Mucosa of stomach (tissue), 1 donor: ENCODE data around the gene TMEM126B.
A peak's percentile ranks its signal among the peaks of the same experiment; 100 is the strongest.
"Not testable (repeated sequence)": the region's sequence is repeated elsewhere in the genome, so short reads cannot be mapped to it uniquely, and the experiment has no call there.

Experiments
- H3K27me3 ChIP-seq: one replicate; pipeline ENCODE4 v1.7.0; 2013; ENCODE audit warnings: mild to moderate bottlenecking, low read length; ENCODE audit not compliant: control insufficient read depth, insufficient read depth
- H3K36me3 ChIP-seq: one replicate; pipeline ENCODE4 v1.7.0; 2013; ENCODE audit warnings: low read length; ENCODE audit not compliant: control insufficient read depth, insufficient read depth
- H3K4me1 ChIP-seq: one replicate; pipeline ENCODE4 v1.7.0; 2013; ENCODE audit warnings: mild to moderate bottlenecking, low read length; ENCODE audit not compliant: control insufficient read depth, insufficient read depth
- H3K4me3 ChIP-seq: one replicate; pipeline ENCODE4 v1.7.0; 2013; ENCODE audit warnings: low read length
- H3K9ac ChIP-seq: one replicate; pipeline ENCODE4 v1.7.0; 2013; ENCODE audit warnings: mild to moderate bottlenecking, low read length, moderate library complexity
- H3K9me3 ChIP-seq: one replicate; pipeline ENCODE4 v1.7.0; 2013; ENCODE audit warnings: mild to moderate bottlenecking, low read length, moderate library complexity; ENCODE audit not compliant: control insufficient read depth
- donor health status: Pancreatic carcinoma.

Gene TMEM126B

DNA sequence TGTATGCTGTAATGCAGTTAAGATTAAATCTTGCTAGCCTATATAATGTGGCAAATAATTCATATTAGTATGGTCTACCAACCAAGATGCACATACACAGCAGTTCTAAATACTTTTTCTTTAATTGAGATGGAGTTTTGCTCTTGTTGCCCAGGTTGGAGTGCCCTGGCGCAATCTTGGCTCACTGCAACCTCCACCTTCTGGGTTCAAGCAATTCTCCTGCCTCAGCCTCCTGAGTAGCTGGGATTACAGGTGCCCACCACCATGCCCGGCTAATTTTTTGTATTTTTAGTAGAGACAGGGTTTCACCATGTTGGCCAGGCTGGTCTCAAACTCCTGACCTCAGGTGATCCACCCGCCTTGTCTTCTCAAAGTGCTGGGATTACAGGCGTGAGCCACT, 25.9 kb downstream of the TMEM126B start:
- H3K27me3 ChIP-seq, H3K9ac ChIP-seq, H3K4me1 ChIP-seq, H3K4me3 ChIP-seq, H3K9me3 ChIP-seq, H3K36me3 ChIP-seq: not testable (repeated sequence)

DNA sequence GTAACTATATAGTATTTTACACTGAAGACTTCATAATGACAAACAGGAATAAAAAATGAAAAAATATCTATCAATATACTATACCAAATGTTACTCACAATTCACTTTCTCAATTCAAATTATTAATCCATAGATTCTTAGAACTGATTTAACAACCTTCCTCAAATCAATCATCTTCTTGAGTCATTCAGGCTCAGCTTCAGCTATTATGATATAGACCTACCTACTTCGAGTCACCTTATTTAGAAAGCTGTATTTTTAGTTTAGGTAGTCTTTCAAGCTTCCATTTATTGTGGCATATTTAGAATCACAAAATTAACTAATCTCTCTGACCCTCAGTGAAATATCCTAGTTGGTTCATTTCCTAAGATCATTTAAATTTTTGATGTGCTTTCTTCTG, 28.4 kb downstream of the TMEM126B start:
- Histone ChIP-seq H3K36me3 (no peaks in the 10 kb centered on the region), H3K4me1 (peaks cover 4% of the 10 kb centered on the region), H3K9me3 (no peaks in the 10 kb centered on the region), H3K9ac (no peak overlapping the region), H3K27me3 (no peaks in the 10 kb centered on the region), H3K4me3 (no peak overlapping the region)

DNA sequence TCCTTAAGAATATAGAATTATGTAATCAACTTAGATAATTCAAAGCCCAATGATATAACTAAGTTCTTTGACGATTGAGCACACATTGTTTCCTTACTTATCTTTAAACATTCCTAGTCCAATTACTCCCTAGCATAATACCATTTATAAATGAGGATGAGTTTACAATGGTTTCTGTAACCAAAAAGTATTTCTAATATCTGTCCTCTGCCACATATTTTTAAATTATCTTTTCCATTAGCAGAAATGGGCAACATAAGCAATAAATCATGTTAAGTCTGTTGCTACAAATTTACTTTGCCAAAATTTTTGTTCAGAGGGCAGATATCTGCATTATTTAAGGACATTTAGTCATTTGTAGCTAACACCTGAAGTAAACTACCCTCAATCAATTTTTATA, 29.8 kb downstream of the TMEM126B start:
- Histone ChIP-seq H3K36me3 (no peaks in the 10 kb centered on the region), H3K9me3 (no peaks in the 10 kb centered on the region), H3K4me3 (no peak overlapping the region), H3K4me1 (peaks cover 4% of the 10 kb centered on the region), H3K9ac (no peak overlapping the region), H3K27me3 (no peaks in the 10 kb centered on the region)

DNA sequence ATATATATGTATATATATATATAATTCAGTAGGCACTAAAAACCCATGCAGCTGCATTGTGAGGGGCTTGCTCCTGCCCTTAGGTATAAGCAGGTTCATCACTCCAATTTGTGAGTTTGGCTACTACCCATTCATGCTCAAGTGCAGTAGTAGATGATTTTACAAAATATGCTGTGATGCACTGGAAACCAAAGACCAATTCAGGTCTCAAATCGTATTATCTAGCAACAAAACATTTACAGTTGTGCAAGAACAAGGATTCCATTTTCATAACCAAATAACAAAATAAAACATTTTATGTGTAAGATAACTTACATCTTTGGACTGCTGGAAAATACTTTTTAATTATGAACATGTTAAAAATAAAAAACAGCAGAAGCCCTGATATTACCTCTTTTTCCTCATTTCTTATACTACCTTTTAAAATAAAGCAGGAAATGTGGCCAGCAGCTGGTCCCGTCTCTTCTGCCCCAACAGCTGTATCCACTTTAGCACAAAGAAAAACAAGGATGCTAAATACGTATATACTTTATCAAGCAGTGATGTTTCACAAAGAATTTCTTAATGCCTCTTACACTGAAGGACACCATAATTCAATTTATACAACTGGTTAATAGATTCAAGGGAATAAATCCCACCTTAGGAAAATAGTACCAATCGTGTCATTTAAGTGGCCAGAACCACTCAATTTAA, 33.7 kb downstream of the TMEM126B start:
- H3K9me3 ChIP-seq: no peaks in the 10 kb centered on the region
- H3K4me3 ChIP-seq: no peak overlapping the region
- H3K9ac ChIP-seq: no peak overlapping the region
- H3K36me3 ChIP-seq: no peaks in the 10 kb centered on the region
- no peaks in the 10 kb centered on the region for H3K27me3 ChIP-seq
- H3K4me1 ChIP-seq: peaks cover 4% of the 10 kb centered on the region

DNA sequence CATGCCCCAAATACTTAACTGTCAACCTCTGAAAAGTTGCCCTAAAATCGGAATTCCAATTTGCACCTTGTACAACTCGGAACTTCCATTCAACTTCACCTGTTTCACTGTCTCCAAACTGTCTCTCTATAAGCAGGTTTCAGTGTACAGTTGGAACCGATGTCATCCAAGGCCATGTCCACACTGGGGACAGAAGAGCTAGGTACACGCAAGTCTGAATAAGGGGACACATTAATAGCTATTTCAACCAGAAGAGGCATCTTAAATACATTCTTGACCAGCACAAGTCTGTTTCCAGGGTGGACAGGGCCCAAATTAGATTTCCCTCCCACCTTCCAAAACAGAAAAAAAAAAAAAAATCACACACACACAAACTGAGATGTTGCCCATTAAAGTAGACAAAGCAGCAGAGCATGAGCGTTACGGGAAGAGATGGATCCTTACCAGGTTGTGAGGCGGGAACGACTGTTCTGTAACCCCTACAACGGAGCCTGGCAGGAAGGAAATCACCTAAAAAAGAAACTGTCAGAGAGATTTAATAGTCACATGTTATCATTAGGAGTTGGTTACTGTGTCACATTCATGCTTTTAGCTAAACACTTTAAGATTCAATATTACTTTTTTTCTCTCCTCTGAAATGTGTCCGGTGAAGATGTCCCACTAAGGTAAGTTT, 34.8 kb downstream of the TMEM126B start:
- H3K4me1 ChIP-seq: peaks cover 4% of the 10 kb centered on the region
- H3K4me3 ChIP-seq: peak overlapping the region; percentile 79
- no peaks in the 10 kb centered on the region for H3K36me3 ChIP-seq
- no peaks in the 10 kb centered on the region for H3K27me3 ChIP-seq
- peak overlapping the region; percentile 99 for H3K9ac ChIP-seq
- H3K9me3 ChIP-seq: no peaks in the 10 kb centered on the region

DNA sequence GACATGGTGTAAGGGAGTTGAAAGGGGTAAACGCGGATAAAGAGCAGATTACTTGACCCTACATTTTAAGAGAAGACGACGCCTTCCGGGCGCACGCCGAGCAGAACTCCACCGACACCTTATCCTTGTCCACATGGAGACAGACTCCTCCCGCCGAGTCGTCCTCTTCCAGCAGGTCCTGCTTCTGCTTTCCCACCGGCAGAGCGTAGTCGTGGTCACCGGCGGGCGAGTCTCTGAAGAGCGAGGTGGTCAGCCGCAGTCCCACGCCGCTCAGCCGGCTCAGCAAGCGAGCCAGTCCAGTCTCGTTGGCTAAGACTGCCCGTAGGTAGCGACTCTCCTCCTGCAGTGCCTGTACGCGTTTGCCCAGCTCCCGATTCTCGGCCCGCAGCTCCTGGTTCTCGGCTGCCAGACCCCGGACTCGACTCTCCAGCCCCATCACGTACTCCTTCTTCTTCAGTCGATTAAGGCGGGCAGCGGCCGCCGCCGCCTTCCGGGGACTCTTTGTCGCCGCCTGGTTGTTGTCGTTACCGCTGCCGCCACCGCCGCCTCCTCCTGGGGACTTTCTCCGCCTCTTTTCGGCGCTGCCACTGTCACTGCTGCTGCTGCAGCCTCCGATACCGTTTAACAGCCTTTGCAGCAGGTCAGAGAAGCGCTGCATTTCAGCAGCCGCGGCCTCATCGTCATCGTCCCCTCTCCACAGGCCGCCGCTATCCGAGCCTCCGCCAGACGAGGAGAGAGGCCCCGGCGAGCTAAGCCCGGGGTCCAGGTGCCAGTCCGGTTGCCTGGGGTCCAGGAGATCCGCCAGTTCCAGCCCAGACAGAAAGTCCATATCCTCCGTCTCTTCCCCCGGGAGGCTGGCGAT, 35.6 kb downstream of the TMEM126B start:
- Histone ChIP-seq H3K36me3 (no peaks in the 10 kb centered on the region), H3K4me1 (peaks cover 4% of the 10 kb centered on the region), H3K4me3 (peak overlapping the region; percentile 79), H3K9ac (peak overlapping the region; percentile 99), H3K9me3 (no peaks in the 10 kb centered on the region), H3K27me3 (no peaks in the 10 kb centered on the region)

DNA sequence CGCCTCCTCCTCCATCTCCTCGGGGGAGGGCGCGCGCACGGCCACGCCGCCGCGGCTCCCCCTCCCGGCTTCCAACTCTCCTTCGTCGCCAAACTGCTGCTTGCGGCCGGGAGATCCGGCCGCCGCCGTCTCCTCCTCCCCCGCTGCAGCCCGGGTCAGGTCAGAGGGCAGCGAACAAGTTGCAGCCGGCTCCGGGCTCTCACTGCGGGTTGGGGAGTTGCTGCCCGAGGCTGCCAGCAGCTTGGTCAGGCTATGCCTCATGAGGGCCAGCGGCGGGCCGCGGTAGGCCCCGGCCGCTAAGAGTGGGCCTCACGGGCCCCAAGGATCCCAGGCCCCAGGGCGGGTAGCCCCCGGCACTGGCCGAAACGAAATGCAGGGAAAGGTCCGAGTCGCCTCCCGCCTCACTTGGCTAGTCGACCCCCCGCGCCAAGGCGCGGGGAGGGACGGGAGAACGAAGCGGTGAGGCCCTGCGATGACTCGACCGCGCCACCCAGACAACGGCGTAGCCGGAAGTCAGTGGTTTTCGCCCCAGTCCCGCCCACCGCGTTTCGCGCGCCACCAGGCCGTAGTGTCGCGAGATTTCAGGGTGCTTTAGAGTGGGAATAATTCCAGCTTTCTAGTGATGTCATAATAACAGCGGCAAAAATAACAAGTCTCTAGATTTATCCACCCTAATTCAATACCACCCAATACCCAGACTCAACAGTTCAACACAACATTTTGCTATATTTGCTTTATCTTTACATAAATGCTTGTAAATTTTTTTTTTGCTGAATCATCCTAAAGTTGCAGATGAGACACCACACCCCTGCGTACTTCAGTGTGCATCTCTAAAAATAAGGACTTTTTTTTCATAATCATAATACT, 36.5 kb downstream of the TMEM126B start, which contains the start of gene CREBZF:
TSS of gene CREBZF (minus strand) at position 515 of the 867 bp plus-strand sequence. CDS start at position 261, 254 bp downstream.
- H3K4me1 ChIP-seq: no peaks in the 10 kb centered on the region
- H3K9ac ChIP-seq: peak within 1 kb of the TSS; percentile 99
- H3K4me3 ChIP-seq: peak within 1 kb of the TSS; percentile 79
- H3K36me3 ChIP-seq: no peaks in the 10 kb centered on the region
- no peaks in the 10 kb centered on the region for H3K9me3 ChIP-seq
- H3K27me3 ChIP-seq: no peaks in the 10 kb centered on the region

DNA sequence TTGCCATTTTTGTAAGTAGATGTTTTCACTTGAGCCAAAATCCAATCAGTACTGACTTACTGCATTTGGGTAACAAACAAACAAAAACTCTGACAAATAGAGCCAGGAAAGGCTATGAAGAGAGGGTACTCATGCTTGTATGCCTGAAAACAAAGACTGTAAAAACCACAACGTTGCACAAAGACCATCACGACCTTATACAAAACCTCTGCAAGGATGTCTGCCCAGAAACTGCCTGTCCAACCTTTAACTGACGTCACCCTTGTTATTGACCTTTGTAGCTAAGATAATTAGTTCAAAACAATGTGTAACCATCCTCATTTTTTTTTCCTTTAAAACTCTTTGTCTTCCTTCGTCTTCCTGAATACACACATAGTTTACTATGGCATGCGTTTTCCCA, 37.3 kb downstream of the TMEM126B start:
- H3K4me1 ChIP-seq: no peaks in the 10 kb centered on the region
- no peak overlapping the region for H3K4me3 ChIP-seq
- H3K27me3 ChIP-seq: no peaks in the 10 kb centered on the region
- no peak overlapping the region for H3K9ac ChIP-seq
- no peaks in the 10 kb centered on the region for H3K9me3 ChIP-seq
- H3K36me3 ChIP-seq: no peaks in the 10 kb centered on the region

DNA sequence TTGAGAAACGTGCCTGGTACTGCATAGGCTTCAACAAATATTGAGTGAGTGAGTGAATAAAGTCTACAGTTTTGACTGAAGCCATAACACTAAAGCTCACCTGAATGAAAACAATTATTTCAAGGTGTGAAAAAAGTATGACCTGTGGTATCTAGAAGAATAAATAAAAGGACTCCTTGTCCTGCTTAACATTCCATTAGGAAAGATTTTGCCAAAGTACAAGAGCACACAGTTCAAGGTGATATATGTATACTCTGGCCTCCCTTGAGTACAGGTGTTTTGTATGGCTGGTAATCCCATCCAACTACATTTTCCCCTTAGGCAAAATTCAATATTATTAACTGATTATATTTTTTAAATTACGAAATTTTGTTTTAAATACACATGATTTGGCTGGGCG, 38.3 kb downstream of the TMEM126B start:
- Histone ChIP-seq H3K36me3 (no peaks in the 10 kb centered on the region), H3K9ac (no peak overlapping the region), H3K4me1 (no peaks in the 10 kb centered on the region), H3K4me3 (no peak overlapping the region), H3K27me3 (no peaks in the 10 kb centered on the region), H3K9me3 (no peaks in the 10 kb centered on the region)

DNA sequence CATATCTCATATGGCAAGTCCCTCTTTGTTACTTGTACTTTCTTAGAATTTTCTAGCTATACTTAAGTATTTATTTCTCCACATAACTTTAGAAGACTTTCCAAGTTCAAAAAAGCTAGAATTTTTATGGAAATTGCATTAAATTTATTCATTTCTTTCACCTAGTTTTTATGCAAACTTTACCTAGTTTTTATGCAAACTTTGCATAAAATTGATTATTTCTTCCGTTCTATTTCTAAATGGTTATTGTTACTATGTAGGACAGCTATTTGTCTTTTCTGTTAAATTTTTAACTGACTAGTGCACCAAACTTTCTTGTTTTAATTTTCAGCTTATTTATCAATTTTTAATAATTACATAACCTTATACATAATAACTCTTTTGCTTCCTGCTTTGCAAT, 39.8 kb downstream of the TMEM126B start:
- no peaks in the 10 kb centered on the region for H3K27me3 ChIP-seq
- no peaks in the 10 kb centered on the region for H3K36me3 ChIP-seq
- no peak overlapping the region for H3K4me3 ChIP-seq
- no peaks in the 10 kb centered on the region for H3K4me1 ChIP-seq
- H3K9me3 ChIP-seq: no peaks in the 10 kb centered on the region
- H3K9ac ChIP-seq: no peak overlapping the region

DNA sequence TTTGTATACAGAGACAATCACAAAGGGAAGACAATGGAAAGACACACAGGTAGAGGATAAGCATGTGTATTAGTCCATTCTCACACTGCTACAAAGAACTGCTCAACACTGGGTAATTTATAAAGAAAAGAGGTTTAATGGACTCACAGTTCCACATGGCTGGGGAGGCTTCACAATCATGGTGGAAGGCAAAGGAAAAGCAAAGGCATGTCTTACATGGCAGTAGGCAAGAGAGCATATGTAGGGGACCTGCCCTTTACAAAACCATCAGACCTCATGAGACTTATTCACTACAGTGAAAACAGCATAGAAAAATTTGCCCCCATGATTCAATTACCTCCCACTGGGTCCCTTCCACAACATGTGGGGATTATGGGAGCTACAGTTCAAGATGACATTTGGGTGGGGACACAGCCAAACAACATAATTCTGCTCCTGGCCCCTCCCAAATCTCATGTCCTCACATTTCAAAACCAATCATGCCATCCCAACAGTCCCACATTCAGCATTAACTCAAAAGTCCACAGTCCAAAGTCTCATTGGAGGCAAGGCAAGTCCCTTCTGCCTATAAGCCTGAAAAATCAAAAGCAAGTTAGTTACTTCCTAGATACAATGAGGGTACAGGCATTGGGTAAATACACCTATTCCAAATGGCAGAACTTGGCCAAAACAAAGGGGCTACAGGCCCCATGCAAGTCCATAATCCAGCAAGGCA, 42.7 kb downstream of the TMEM126B start:
- not testable (repeated sequence) for H3K4me1 ChIP-seq, H3K9me3 ChIP-seq, H3K27me3 ChIP-seq, H3K9ac ChIP-seq, H3K4me3 ChIP-seq, H3K36me3 ChIP-seq
